PC-9 (cell line): ENCODE data around the gene AKTIP. TPM values are rescaled to one million over a fixed set of nuclear protein-coding genes. Genes with fewer than 3 reads are reported as not detected.
"Not testable (repeated sequence)": the region's sequence is repeated elsewhere in the genome, so short reads cannot be mapped to it uniquely, and the experiment has no call there.

Experiments
- BruUV-seq: library from RNA; stranded (reverse); fragments of 400-500 nt; replicated peaks from 2 replicates; lab custom pipeline; 2021; lab: Mats Ljungman, UMichigan
- CTCF ChIA-PET: fragments of 300-600 bp; sonication (Branson Sonifier 250); formaldehyde crosslinking; loops from one replicate; lab custom pipeline; 2022; ENCODE audit warnings: antibody characterized with exemption; lab: Charles Lee
- POLR2A ChIA-PET: fragments of 300-600 bp; sonication (Branson Sonifier 250); formaldehyde crosslinking; loops from one replicate; lab custom pipeline; 2022; ENCODE audit warnings: antibody characterized with exemption; ENCODE audit not compliant: unreplicated experiment; lab: Charles Lee
- DNase-seq, 2 experiments: peaks; one replicate each; pipeline versions ENCODE4 v3.0.0 to v3.0.0-alpha.2; 2015 to 2022; ENCODE audit warnings: mixed read lengths in 1 of 2
- H2AFZ ChIP-seq: fragments of 200-600 bp; sonication (generic); 2 replicates; pipeline ENCODE4 v1.8.1; 2017; ENCODE audit warnings: antibody characterized with exemption
- H3F3A ChIP-seq: fragments of 200-600 bp; sonication (generic); 2 replicates; pipeline ENCODE4 v1.8.1; 2017; ENCODE audit warnings: antibody characterized with exemption, mild to moderate bottlenecking, low read depth; ENCODE audit not compliant: insufficient read depth
- H3K27ac ChIP-seq: fragments of 200-600 bp; sonication (generic); 2 replicates; pipeline ENCODE4 v1.6.1; 2016; ENCODE audit warnings: mixed run types
- H3K27me3 ChIP-seq: fragments of 200-600 bp; sonication (generic); 2 replicates; pipeline ENCODE4 v1.6.1; 2016; ENCODE audit warnings: low read depth, mixed run types; ENCODE audit not compliant: insufficient read depth
- H3K36me3 ChIP-seq: fragments of 200-600 bp; sonication (generic); 2 replicates; pipeline ENCODE4 v1.6.1; 2016; ENCODE audit warnings: low read depth, mixed run types
- H3K4me1 ChIP-seq: fragments of 200-600 bp; sonication (generic); replicated peaks from 2 replicates; pipeline ENCODE4 v1.6.1; 2016; ENCODE audit warnings: mixed run types; ENCODE audit not compliant: insufficient read depth
- H3K4me2 ChIP-seq: fragments of 200-600 bp; sonication (generic); 2 replicates; pipeline ENCODE4 v1.6.1; 2017; ENCODE audit warnings: mixed run types
- H3K4me3 ChIP-seq: fragments of 200-600 bp; sonication (generic); 2 replicates; pipeline ENCODE4 v1.6.1; 2016; ENCODE audit warnings: mixed run types
- H3K79me2 ChIP-seq: fragments of 200-600 bp; sonication (generic); 2 replicates; pipeline ENCODE4 v1.6.1; 2017; ENCODE audit warnings: low read depth, mixed run types
- H3K9me2 ChIP-seq: fragments of 200-600 bp; sonication (generic); 2 replicates; pipeline ENCODE4 v1.8.1; 2017; ENCODE audit warnings: mild to moderate bottlenecking; ENCODE audit not compliant: insufficient read depth
- H3K9me3 ChIP-seq: fragments of 200-600 bp; sonication (generic); 2 replicates; pipeline ENCODE4 v1.8.1; 2016; ENCODE audit warnings: low read depth; ENCODE audit not compliant: insufficient read depth
- H4K20me1 ChIP-seq: fragments of 200-600 bp; sonication (generic); 2 replicates; pipeline ENCODE4 v1.8.1; 2017; ENCODE audit not compliant: insufficient read depth
- EZH2 ChIP-seq: fragments of 200-600 bp; sonication (generic); IDR thresholded peaks from 2 replicates; pipeline ENCODE4 v1.8.0; 2017; ENCODE audit warnings: antibody characterized with exemption, low read depth
- intact Hi-C: fragments of 100-400 bp; cut with micrococcal nuclease; formaldehyde crosslinking; loops from one replicate; pipeline ENCODE4 v1.10.0; 2022; ENCODE audit not compliant: unreplicated experiment
- total RNA-seq: library from RNA; stranded (reverse); gene quantifications from 2 replicates; pipeline ENCODE4 v1.2.3, GENCODE V29; 2021
- TF ChIP-seq, protein P1 (sequence below): fragments of 200-600 bp; sonication (generic); conservative IDR thresholded peaks from 2 replicates; pipeline ENCODE4 v1.6.1; 2017; ENCODE audit warnings: mixed run types, antibody characterized with exemption, mild to moderate bottlenecking, moderate library complexity

Gene AKTIP
- total RNA-seq, 1 experiment from 2014 or later = 33.0 TPM

DNA sequence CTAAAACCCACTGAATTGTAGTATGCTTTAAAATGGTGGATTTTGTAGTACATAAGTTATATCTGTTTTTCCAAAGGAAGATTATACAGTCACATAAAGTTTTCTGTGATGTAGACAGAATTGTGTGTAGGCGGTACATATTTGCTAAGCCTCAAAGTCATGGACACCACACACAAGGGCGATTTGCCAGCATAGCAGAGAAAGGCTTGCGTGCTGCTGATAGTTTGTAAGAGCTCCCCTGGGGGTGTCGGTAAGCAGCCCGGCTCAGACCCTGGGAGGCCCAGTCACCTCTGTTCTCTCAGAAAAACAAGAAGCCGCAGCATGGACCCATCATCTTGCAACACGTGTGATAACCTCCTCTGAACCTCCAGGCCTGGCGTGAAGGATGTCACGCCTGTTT lies 38.3 kb upstream of the AKTIP start:
- Histone ChIP-seq H3K27ac (no peak overlapping the region), H3K4me3 (no peak overlapping the region), H3K9me3 (no peaks in the 10 kb centered on the region), H3K9me2 (no peaks in the 10 kb centered on the region), H3K27me3 (no peaks in the 10 kb centered on the region), H3F3A (no peaks in the 10 kb centered on the region), H3K36me3 (no peaks in the 10 kb centered on the region), H3K4me2 (no peak overlapping the region), H2AFZ (no peak overlapping the region), H3K79me2 (no peaks in the 10 kb centered on the region), H4K20me1 (no peaks in the 10 kb centered on the region), H3K4me1 (no peaks in the 10 kb centered on the region)
- TF ChIP-seq, protein P1, sequence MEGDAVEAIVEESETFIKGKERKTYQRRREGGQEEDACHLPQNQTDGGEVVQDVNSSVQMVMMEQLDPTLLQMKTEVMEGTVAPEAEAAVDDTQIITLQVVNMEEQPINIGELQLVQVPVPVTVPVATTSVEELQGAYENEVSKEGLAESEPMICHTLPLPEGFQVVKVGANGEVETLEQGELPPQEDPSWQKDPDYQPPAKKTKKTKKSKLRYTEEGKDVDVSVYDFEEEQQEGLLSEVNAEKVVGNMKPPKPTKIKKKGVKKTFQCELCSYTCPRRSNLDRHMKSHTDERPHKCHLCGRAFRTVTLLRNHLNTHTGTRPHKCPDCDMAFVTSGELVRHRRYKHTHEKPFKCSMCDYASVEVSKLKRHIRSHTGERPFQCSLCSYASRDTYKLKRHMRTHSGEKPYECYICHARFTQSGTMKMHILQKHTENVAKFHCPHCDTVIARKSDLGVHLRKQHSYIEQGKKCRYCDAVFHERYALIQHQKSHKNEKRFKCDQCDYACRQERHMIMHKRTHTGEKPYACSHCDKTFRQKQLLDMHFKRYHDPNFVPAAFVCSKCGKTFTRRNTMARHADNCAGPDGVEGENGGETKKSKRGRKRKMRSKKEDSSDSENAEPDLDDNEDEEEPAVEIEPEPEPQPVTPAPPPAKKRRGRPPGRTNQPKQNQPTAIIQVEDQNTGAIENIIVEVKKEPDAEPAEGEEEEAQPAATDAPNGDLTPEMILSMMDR = no peak
- no peak for TF ChIP-seq EZH2
- CTCF ChIA-PET = no interaction called here
- intact Hi-C loops = no loop called here
- POLR2A ChIA-PET = no interaction called here
- DNase-seq = no peak
- no TSS peak for BruUV-seq

DNA sequence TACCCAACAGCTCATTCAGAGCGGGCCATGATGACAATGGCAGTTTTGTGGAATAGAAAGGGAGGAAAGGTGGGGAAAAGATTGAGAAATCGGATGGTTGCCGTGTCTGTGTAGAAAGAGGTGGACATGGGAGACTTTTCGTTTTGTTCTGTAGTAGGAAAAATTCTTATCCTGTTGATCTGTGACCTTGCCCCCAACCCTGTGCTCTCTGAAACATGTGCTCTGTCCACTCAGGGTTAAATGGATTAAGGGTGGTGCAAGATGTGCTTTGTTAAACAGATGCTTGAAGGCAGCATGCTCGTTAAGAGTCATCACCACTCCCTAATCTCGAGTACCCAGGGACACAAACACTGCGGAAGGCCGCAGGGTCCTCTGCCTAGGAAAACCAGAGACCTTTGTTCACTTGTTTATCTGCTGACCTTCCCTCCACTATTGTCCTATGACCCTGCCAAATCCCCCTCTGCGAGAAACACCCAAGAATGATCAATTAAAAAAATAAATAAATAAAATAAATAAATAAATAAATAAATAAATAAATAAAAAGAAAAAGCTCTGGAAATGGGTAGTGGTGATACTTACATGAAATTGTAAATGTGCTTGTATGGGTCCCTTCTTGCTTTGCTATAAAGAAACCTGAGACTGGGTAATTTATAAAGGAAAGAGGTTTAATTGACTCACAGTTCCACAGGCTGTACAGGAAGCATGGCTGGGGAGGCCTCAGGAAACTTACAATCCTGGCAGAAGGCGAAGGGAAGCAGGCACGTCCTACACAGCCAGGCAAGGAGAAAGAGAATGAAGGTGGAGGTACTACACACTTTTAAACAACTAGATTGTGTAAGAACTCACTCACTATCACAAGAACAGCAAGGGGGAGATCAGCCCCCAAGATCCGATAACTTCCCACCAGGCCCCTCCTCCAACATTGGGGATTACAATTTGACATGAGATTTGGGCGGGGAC lies 37.0 kb upstream of the AKTIP start:
- H3K79me2 ChIP-seq, H4K20me1 ChIP-seq, H3F3A ChIP-seq, H3K4me2 ChIP-seq, H3K4me1 ChIP-seq, H3K4me3 ChIP-seq, H3K27ac ChIP-seq, intact Hi-C loops, H2AFZ ChIP-seq, CTCF ChIA-PET, DNase-seq, BruUV-seq, POLR2A ChIA-PET, H3K9me2 ChIP-seq, H3K36me3 ChIP-seq, H3K27me3 ChIP-seq, H3K9me3 ChIP-seq: not testable (repeated sequence)

DNA sequence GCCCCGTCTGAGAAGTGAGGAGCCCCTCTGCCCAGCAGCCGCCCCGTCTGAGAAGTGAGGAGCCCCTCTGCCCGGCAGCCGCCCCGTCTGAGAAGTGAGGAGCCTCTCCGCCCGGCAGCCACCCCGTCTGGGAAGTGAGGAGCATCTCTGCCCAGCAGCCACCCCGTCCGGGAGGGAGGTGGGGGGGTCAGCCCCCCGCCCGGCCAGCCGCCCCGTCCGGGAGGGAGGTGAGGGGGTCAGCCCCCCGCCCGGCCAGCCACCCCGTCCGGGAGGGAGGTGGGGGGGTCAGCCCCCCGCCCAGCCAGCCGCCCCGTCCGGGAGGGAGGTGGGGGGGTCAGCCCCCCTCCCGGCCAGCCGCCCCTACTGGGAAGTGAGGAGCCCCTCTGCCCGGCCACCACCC lies 36.3 kb upstream of the AKTIP start:
- H3K9me3 ChIP-seq, H3K27me3 ChIP-seq, intact Hi-C loops, H3K36me3 ChIP-seq, DNase-seq, H2AFZ ChIP-seq, H4K20me1 ChIP-seq, POLR2A ChIA-PET, H3K4me1 ChIP-seq, CTCF ChIA-PET, H3K4me3 ChIP-seq, H3K4me2 ChIP-seq, H3F3A ChIP-seq, H3K27ac ChIP-seq, H3K79me2 ChIP-seq, BruUV-seq, H3K9me2 ChIP-seq: not testable (repeated sequence)

DNA sequence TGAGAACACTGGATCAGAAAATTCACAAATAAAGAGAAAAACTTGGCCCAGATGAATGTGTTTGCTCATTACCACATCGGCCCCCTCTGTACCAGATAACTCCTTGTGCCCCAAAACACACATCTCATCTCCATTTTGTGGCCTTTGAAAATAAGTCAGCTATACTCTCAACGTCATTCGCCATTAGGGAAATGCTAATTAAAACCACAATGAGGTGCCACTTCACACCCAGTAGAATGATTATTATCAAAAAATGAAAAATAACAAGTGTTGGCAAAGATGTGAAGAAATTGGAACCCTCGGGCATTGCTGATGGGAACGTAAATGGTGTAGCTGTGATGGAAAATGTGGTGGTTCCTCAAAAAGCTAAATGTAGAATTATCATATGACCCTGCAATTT lies 34.6 kb upstream of the AKTIP start:
- no TSS peak for BruUV-seq
- no peak overlapping the region for H3K27ac ChIP-seq
- no peaks in the 10 kb centered on the region for H3K9me3 ChIP-seq
- no peaks in the 10 kb centered on the region for H3K27me3 ChIP-seq
- TF ChIP-seq, protein P1 = no peak
- no peak for TF ChIP-seq EZH2
- H3K4me1 ChIP-seq = no peaks in the 10 kb centered on the region
- H3K79me2 ChIP-seq = no peaks in the 10 kb centered on the region
- H3K36me3 ChIP-seq = no peaks in the 10 kb centered on the region
- intact Hi-C loops = no loop called here
- no peaks in the 10 kb centered on the region for H3F3A ChIP-seq
- no peak overlapping the region for H3K4me3 ChIP-seq
- H2AFZ ChIP-seq = no peak overlapping the region
- no peak overlapping the region for H3K4me2 ChIP-seq
- H3K9me2 ChIP-seq = no peaks in the 10 kb centered on the region
- ChIA-PET CTCF (no interaction called here), POLR2A (interaction anchor here (0.6 kb wide), 1 partner anchor 1821 kb away, joined by 4 read pairs; no protein-coding TSS in a partner anchor)
- no peaks in the 10 kb centered on the region for H4K20me1 ChIP-seq
- no peak for DNase-seq
